H1 (cell line): ENCODE data around the gene THPO. TPM values are rescaled to one million over a fixed set of nuclear protein-coding genes. Genes with fewer than 3 reads are reported as not detected.

ENCODE experiments used
- CTCF ChIA-PET: fragments of 300-600 bp; sonication (Branson Sonifier 250); formaldehyde crosslinking; loops from one replicate; lab custom pipeline; 2021; ENCODE audit not compliant: partially characterized antibody; lab: Charles Lee
- POLR2A ChIA-PET: fragments of 300-600 bp; sonication (Branson Sonifier 250); formaldehyde crosslinking; loops from one replicate; lab custom pipeline; 2021; ENCODE audit warnings: inconsistent platforms; ENCODE audit not compliant: partially characterized antibody; lab: Charles Lee
- DNase-seq, 2 experiments: peaks; one replicate each; pipeline versions ENCODE4 v3.0.0 to v3.0.0-alpha.2; 2010 to 2022; ENCODE audit warnings: low spot score in 2 of 2, low read depth in 1 of 2, mixed read lengths in 1 of 2
- FAIRE-seq: peaks from 2 replicates; lab custom pipeline; 2011; peaks lifted over from hg19 to GRCh38; lab: Jason Lieb, UNC
- H2AFZ ChIP-seq: 2 replicates; pipeline ENCODE4 v1.8.1; 2012; ENCODE audit warnings: low read length, inconsistent platforms
- H2AK5ac ChIP-seq: 2 replicates; pipeline ENCODE4 v1.6.1; 2013; ENCODE audit warnings: low read depth, low read length
- H2BK120ac ChIP-seq: replicated peaks from 2 replicates; pipeline ENCODE3; 2013; ENCODE audit warnings: low read depth, low read length, inconsistent platforms
- H2BK12ac ChIP-seq: 2 replicates; pipeline ENCODE4 v1.6.1; 2013; ENCODE audit warnings: low read depth, low read length
- H2BK15ac ChIP-seq: 2 replicates; pipeline ENCODE4 v1.6.1; 2013; ENCODE audit warnings: low read length
- H2BK20ac ChIP-seq: 2 replicates; pipeline ENCODE4 v1.6.1; 2013; ENCODE audit warnings: low read length
- H2BK5ac ChIP-seq: 2 replicates; pipeline ENCODE4 v1.6.1; 2013; ENCODE audit warnings: low read depth, low read length
- H3K14ac ChIP-seq: 2 replicates; pipeline ENCODE4 v1.6.1; 2013; ENCODE audit warnings: inconsistent platforms; ENCODE audit not compliant: insufficient read length
- H3K18ac ChIP-seq: 2 replicates; pipeline ENCODE4 v1.6.1; 2013; ENCODE audit warnings: low read length; ENCODE audit errors: extremely low read depth
- H3K23ac ChIP-seq: 2 replicates; pipeline ENCODE4 v1.6.1; 2013; ENCODE audit warnings: inconsistent platforms; ENCODE audit not compliant: insufficient read length
- H3K23me2 ChIP-seq: 2 replicates; pipeline ENCODE4 v1.6.1; 2013; ENCODE audit warnings: low read depth, low read length
- H3K27ac ChIP-seq: 2 replicates; pipeline ENCODE4 v1.6.1; 2011; ENCODE audit warnings: low read depth, low read length, inconsistent platforms
- H3K27me3 ChIP-seq, 4 experiments: replicated peaks in 1 of 4; 1 replicate in 1 of 4; 2 replicates in 3 of 4; pipeline versions ENCODE4 v1.6.1 to v1.8.1; 2011 to 2013; ENCODE audit warnings: low read length in 3 of 4, mild to moderate bottlenecking in 3 of 4, inconsistent platforms in 2 of 4, mixed read lengths in 2 of 4, moderate library complexity in 1 of 4; ENCODE audit not compliant: control insufficient read depth in 3 of 4, insufficient read depth in 3 of 4; ENCODE audit errors: extremely low read depth in 1 of 4
- H3K36me3 ChIP-seq, 4 experiments: 2 replicates each; pipeline versions ENCODE4 v1.6.1 to v1.8.1; 2011 to 2013; ENCODE audit warnings: mild to moderate bottlenecking in 4 of 4, low read length in 3 of 4, moderate library complexity in 2 of 4, control low read depth in 1 of 4, inconsistent platforms in 1 of 4; ENCODE audit not compliant: insufficient read depth in 4 of 4, control insufficient read depth in 2 of 4
- H3K4ac ChIP-seq: replicated peaks from 2 replicates; pipeline ENCODE3; 2013; ENCODE audit warnings: low read length, low read depth, mixed read lengths, inconsistent platforms; ENCODE audit not compliant: insufficient read length
- H3K4me1 ChIP-seq, 4 experiments: replicated peaks in 1 of 4; 1 replicate in 1 of 4; 2 replicates in 3 of 4; pipeline versions ENCODE4 v1.6.1 to v1.8.1; 2011 to 2013; ENCODE audit warnings: low read length in 3 of 4, inconsistent platforms in 2 of 4, mixed read lengths in 1 of 4; ENCODE audit not compliant: insufficient read depth in 4 of 4, control insufficient read depth in 3 of 4
- H3K4me2 ChIP-seq, 2 experiments: 2 replicates each; pipeline versions ENCODE4 v1.6.1 to v1.8.1; 2011 to 2013; ENCODE audit warnings: low read depth in 2 of 2, low read length in 2 of 2, control low read depth in 1 of 2, inconsistent platforms in 1 of 2, mild to moderate bottlenecking in 1 of 2; ENCODE audit not compliant: insufficient read depth in 1 of 2
- H3K4me3 ChIP-seq, 4 experiments: fragments of 200-600, 300-600 bp in 1 of 4; sonication (generic), shearing (Covaris generic), sonication (Bioruptor Twin) in 1 of 4; 2 replicates each; pipeline versions ENCODE4 v1.5.1 to v1.8.1; 2011 to 2016; ENCODE audit warnings: low read length in 4 of 4, low read depth in 3 of 4, control low read depth in 2 of 4, inconsistent platforms in 2 of 4, mild to moderate bottlenecking in 2 of 4, mixed read lengths in 1 of 4, moderate library complexity in 1 of 4; ENCODE audit not compliant: insufficient read depth in 2 of 4; ENCODE audit errors: extremely low read depth in 1 of 4
- H3K56ac ChIP-seq: replicated peaks from 2 replicates; pipeline ENCODE3; 2013; ENCODE audit warnings: low read depth, mild to moderate bottlenecking, mixed read lengths, low read length, inconsistent platforms; ENCODE audit not compliant: insufficient read length
- H3K79me1 ChIP-seq: 2 replicates; pipeline ENCODE4 v1.6.1; 2013; ENCODE audit warnings: low read depth, low read length, control low read depth
- H3K79me2 ChIP-seq, 2 experiments: 2 replicates each; pipeline versions ENCODE4 v1.6.1 to v1.8.1; 2012 to 2013; ENCODE audit warnings: low read length in 2 of 2, mild to moderate bottlenecking in 2 of 2, inconsistent platforms in 1 of 2; ENCODE audit not compliant: insufficient read depth in 2 of 2, control insufficient read depth in 1 of 2
- H3K9ac ChIP-seq, 4 experiments: replicated peaks in 1 of 4; 1 replicate in 1 of 4; 2 replicates in 3 of 4; pipeline versions ENCODE4 v1.6.1 to v1.8.1; 2011 to 2013; ENCODE audit warnings: low read depth in 3 of 4, low read length in 3 of 4, control low read depth in 2 of 4, mild to moderate bottlenecking in 2 of 4, moderate library complexity in 2 of 4, inconsistent platforms in 1 of 4; ENCODE audit errors: extremely low read depth in 1 of 4
- H3K9me3 ChIP-seq, 2 experiments: 2 replicates each; pipeline versions ENCODE4 v1.6.1 to v1.8.1; 2012 to 2013; ENCODE audit warnings: mild to moderate bottlenecking in 2 of 2, moderate library complexity in 2 of 2, control low read depth in 1 of 2, inconsistent platforms in 1 of 2, low read depth in 1 of 2, low read length in 1 of 2, mixed read lengths in 1 of 2; ENCODE audit not compliant: insufficient read depth in 2 of 2
- H4K20me1 ChIP-seq, 2 experiments: replicated peaks in 1 of 2; 2 replicates each; pipeline versions ENCODE3 to v1.8.1; 2011 to 2013; ENCODE audit warnings: inconsistent platforms in 2 of 2, low read length in 2 of 2, mild to moderate bottlenecking in 1 of 2; ENCODE audit not compliant: insufficient read depth in 2 of 2, control insufficient read depth in 1 of 2
- H4K5ac ChIP-seq: 2 replicates; pipeline ENCODE4 v1.6.1; 2013; ENCODE audit warnings: low read length, low read depth, mixed read lengths, inconsistent platforms; ENCODE audit not compliant: insufficient read length
- H4K8ac ChIP-seq: 2 replicates; pipeline ENCODE4 v1.8.0; 2013; ENCODE audit warnings: mild to moderate bottlenecking, moderate library complexity, low read length, inconsistent platforms; ENCODE audit not compliant: insufficient read depth; ENCODE audit errors: extremely low read depth
- H4K91ac ChIP-seq: replicated peaks from 2 replicates; pipeline ENCODE3; 2013; ENCODE audit warnings: low read length, mixed read lengths, inconsistent platforms; ENCODE audit not compliant: insufficient read length
- CREB1 ChIP-seq: IDR thresholded peaks from 2 replicates; pipeline ENCODE4 v1.6.1; 2012; ENCODE audit warnings: inconsistent platforms
- E2F6 ChIP-seq: IDR thresholded peaks from 2 replicates; pipeline ENCODE4 v1.6.1; 2012; ENCODE audit warnings: inconsistent platforms
- EZH2 ChIP-seq: fragments of 200-600 bp; sonication (generic); IDR thresholded peaks from 2 replicates; pipeline ENCODE4 v1.7.1; 2012; ENCODE audit warnings: low read depth, mild to moderate bottlenecking, moderate library complexity, low read length, inconsistent platforms; ENCODE audit not compliant: severe bottlenecking
- JUND ChIP-seq: IDR thresholded peaks from 2 replicates; pipeline ENCODE4 v1.6.1; 2011; ENCODE audit warnings: mild to moderate bottlenecking, improper control_type of control experiment, low read length
- KDM1A ChIP-seq: fragments of 200-600, 300-600 bp; sonication (generic); IDR thresholded peaks from 2 replicates; pipeline ENCODE4 v1.7.1; 2016; ENCODE audit warnings: mild to moderate bottlenecking, low read length, borderline replicate concordance
- POLR2AphosphoS5 ChIP-seq: IDR thresholded peaks from 2 replicates; pipeline ENCODE4 v1.6.1; 2011; ENCODE audit warnings: low read depth, low read length
- RNF2 ChIP-seq: fragments of 200-900, 300-1000 bp; sonication (generic); IDR thresholded peaks from 2 replicates; pipeline ENCODE4 v1.7.1; 2016; ENCODE audit warnings: borderline replicate concordance, low read depth, mild to moderate bottlenecking, antibody characterized with exemption, low read length; ENCODE audit not compliant: poor library complexity, severe bottlenecking; ENCODE audit errors: missing control alignments
- SUZ12 ChIP-seq: fragments of 200-600 bp; sonication (generic); IDR thresholded peaks from 2 replicates; pipeline ENCODE4 v1.6.1; 2012; ENCODE audit warnings: mild to moderate bottlenecking, inconsistent platforms, low read length, moderate library complexity, mixed read lengths
- WGBS, 2 experiments: shearing (Covaris generic) in 1 of 2; methylation state at CpG; one replicate each; pipeline versions ENCODE4 v1.1.6 to v1.1.7; 2013 to 2015; ENCODE audit warnings: low lambda C conversion rate in 2 of 2, mixed read lengths in 2 of 2, inconsistent platforms in 1 of 2, low coverage in 1 of 2, missing lambda C conversion rate in 1 of 2; ENCODE audit not compliant: insufficient replicate concordance in 2 of 2, insufficient coverage in 1 of 2, insufficient read length in 1 of 2; ENCODE audit errors: extremely low coverage in 1 of 2, missing lambda C conversion rate in 1 of 2; 5-methylcytosine and 5-hydroxymethylcytosine counted together
- polyA plus RNA-seq, 7 experiments: library from polyadenylated mRNA; depleted of rRNA in 3 of 7; stranded (reverse) in 5 of 7; unstranded in 2 of 7; fragments of >200 nt in 5 of 7; fragments of 200-250 nt in 2 of 7; gene quantifications; 1 replicate in 5 of 7; 2 replicates in 1 of 7; 4 replicates in 1 of 7; pipeline versions ENCODE4 v1.2.1 to v1.2.3, GENCODE V29; 2011 to 2013; ENCODE audit warnings: missing spikeins in 2 of 7, mixed read lengths in 2 of 7
- total RNA-seq: library from RNA; stranded (reverse); fragmentation: NEBNext Ultra II Directional; extraction: Animal tissue kit (Norgen Biotek cat#: 25700); gene quantifications from 2 replicates; pipeline ENCODE4 v1.2.1, GENCODE V29; 2021

The THPO gene
- total and polyA plus RNA-seq, 2 of the 8 experiments (the other 6 are each of a cell fraction or from before 2014, with no cell fraction given), result 0.82 to 1.2 TPM

- Histone ChIP-seq H3K56ac (no peak overlapping the region), H4K91ac (no peak overlapping the region), H3K23me2 (peaks cover 15% of the 10 kb centered on the region; the same call in 1 of the 2 replicates), H3K9me3 (no peaks in the 10 kb centered on the region), H2BK20ac (no peak overlapping the region), H3K79me2 (no peaks in the 10 kb centered on the region), H3K36me3 (no peaks in the 10 kb centered on the region), H3K27ac (no peak overlapping the region), H3K14ac (no peak overlapping the region), H3K23ac (no peak overlapping the region), H3K4me2 (peak overlapping the region; percentile 93 to 97), H3K4me1 (peaks cover 0 to 33% (median 27%) of the 10 kb centered on the region in 4 experiments; a peak in 6 of 7 replicates), H4K5ac (no peak overlapping the region), H2BK5ac (peak overlapping the region; percentile 71; the same call in 1 of the 2 replicates), H2BK15ac (no peak overlapping the region), H2BK12ac (no peak overlapping the region; the same call in 1 of the 2 replicates), H3K18ac (no peak overlapping the region; the same call in 1 of the 2 replicates), H4K20me1 (peaks cover 2 to 9% of the 10 kb centered on the region in 2 experiments), H2AFZ (no peak overlapping the region), H4K8ac (no peak overlapping the region; the same call in 1 of the 2 replicates), H3K4ac (no peak overlapping the region), H3K4me3 (peak overlapping the region; percentile 52 to 71 (median 55)), H3K27me3 (peaks cover 31 to 55% (median 49%) of the 10 kb centered on the region in 4 experiments), H2AK5ac (no peak overlapping the region), H3K79me1 (no peaks in the 10 kb centered on the region), H3K9ac (no peak overlapping the region), H2BK120ac (no peak overlapping the region)
- POLR2A ChIA-PET, result interaction anchor here (0.7 to 1.7 kb wide), 6 partner anchors 9 to 245 kb away, joined by 3 to 4 read pairs (median 4); partner anchors contain the start of genes EIF2B5 and FAM131A
- no peak for FAIRE-seq
- WGBS, 2 experiments, result 2% methylated on average over 30 of the region's 42 CpGs; no CpG with 5 or more reads in 1 of the 2 experiments
- TF ChIP-seq JUND (no peak), RNF2 (peak; percentile 68), CREB1 (no peak), POLR2AphosphoS5 (no peak), E2F6 (peak; percentile 65; the same call in 1 of the 2 replicates), KDM1A (peak; percentile 48; the same call in 1 of the 2 replicates), EZH2 (peak; percentile 95), SUZ12 (peak; percentile 90)
- CTCF ChIA-PET, result interaction anchor here (0.8 to 8.3 kb wide), 10 partner anchors 7 to 158 kb away, joined by 3 to 78 read pairs (median 4); no protein-coding TSS in a partner anchor
- DNase-seq, result no peak
These were observed 2.7 kb upstream of the THPO start for GRCh38 chr3:184380627-184381260.
